CD4-positive, alpha-beta T cell treated with Interleukin-15 for 1 hour (primary cell): ENCODE results near the gene TGFBR2.

ENCODE experiments used
- DNase-seq: peaks from one replicate; pipeline ENCODE4 v3.0.0-alpha.2; 2020

Gene TGFBR2

GRCh38 chr3:30728143-30728542 is 121.7 kb downstream of the TGFBR2 start:
- DNase-seq, result no peak

- DNase-seq, result no peak
Observed at GRCh38 chr3:30729512-30729911, 123.1 kb downstream of the TGFBR2 start.

DNA sequence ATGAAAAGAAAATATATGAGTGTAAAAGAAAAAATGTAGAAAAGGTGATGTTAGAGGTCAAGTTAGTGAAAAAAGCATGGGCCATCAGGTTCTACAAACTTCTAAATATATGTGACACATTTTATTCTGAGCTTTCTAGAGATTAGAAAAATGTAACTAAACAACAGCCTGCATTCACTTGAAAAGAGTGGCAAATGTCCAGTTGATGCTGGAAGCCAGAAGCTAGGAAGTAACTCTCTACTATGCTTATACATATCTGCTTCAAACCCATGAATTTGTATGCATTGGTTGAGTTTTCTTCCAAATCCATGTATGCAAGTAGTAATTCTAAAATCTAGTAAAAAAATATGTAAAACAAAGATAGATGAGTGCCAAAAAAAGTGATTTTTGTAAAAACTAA is 123.5 kb downstream of the TGFBR2 start:
- no peak for DNase-seq

DNA sequence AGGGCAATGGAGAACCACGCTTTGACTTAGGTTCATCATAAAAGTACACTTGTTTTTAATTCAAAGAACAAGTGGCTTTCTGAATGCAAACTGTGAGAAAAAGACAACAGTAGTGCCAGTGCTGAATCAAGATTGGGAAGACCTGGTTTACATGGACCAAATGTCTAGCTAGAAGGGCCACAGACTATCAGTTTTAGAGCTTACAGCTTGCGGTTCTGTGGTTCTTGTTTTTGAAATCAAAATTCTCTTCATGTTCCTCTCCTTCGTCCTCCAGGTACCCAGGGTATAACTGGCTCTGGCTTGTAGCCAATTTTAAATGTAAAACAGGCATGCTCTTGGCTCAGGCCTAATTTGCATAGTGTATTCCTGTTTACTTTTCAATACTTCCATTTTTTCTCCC is 124.6 kb downstream of the TGFBR2 start:
- DNase-seq, result no peak

DNA sequence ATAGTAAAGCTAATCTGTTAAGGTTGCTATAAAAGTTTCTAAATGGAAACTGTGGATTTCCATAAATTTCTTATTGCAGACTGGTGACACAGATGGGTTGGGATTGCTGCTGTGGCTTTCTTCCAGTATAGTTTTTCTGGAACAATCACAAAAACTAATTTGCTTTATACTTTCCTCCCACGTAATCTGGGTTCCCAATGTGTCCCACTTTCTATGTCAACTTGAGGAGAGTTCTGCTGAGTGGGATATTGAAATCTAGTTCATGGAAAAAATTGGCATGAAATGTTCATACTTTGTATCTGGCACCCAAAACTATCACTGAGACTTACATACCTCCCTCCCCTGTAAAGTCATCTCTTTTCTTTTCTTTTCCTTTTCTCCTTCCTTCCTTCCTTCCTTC is 126.8 kb downstream of the TGFBR2 start:
- no peak for DNase-seq

DNA sequence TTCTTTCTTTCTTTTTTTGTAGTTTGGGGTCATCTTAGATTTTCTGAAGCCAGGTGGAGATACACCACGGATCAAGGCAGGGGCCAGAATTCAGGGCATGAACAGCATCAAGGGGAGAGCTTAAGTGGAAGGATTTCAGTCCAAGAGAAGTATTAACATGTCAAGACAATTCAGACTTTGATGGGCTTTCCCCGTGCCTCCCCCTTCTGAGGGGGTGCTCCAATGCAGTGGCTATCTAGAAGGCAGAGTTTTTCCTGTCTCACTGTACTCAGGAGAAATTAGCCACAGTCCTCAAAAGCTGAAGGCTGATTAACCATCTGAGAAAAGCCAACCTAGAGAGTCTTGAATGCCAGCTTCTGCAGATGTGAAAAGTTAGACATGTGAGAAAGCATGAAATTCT is 127.3 kb downstream of the TGFBR2 start:
- no peak for DNase-seq

- DNase-seq, result no peak
Observed at GRCh38 chr3:30737743-30738499, 131.5 kb downstream of the TGFBR2 start.

DNA sequence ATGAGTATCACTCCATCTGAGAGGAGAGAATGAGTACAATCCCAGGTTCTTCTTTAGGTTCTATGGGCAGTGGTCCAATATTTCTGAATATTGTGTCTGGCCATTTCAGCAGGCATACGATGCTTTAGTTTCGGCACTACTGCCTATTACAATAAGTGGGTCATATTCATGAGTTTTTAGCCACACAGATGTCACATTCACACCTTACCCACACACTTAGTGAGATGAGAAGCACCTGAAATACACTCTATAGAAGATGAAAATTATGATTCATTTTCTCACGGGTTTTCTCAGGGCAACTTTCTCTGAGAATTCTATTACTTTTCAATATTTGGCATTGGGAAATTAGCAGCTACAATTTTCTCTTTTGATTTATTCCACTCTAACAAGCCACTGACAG is 132.2 kb downstream of the TGFBR2 start:
- DNase-seq, result no peak

DNA sequence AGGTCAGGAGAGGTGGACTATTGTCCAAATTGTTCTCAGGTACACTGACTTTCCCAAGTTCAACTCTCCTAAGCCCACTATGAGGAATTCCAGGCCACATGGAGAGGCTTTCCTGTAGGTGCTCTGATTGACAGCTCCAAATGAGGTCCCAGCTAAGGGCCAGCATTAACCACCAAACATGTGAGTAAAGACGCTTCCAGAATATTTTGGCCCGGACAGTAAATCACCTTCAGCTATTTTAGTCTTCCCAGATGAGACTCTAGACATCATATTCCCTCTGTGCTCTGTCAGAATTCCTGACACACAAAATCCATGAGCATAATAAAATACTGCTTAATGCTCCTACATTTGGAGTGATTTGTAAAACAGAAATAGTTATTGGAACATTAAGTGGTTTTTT is 135.5 kb downstream of the TGFBR2 start:
- DNase-seq, result no peak

DNA sequence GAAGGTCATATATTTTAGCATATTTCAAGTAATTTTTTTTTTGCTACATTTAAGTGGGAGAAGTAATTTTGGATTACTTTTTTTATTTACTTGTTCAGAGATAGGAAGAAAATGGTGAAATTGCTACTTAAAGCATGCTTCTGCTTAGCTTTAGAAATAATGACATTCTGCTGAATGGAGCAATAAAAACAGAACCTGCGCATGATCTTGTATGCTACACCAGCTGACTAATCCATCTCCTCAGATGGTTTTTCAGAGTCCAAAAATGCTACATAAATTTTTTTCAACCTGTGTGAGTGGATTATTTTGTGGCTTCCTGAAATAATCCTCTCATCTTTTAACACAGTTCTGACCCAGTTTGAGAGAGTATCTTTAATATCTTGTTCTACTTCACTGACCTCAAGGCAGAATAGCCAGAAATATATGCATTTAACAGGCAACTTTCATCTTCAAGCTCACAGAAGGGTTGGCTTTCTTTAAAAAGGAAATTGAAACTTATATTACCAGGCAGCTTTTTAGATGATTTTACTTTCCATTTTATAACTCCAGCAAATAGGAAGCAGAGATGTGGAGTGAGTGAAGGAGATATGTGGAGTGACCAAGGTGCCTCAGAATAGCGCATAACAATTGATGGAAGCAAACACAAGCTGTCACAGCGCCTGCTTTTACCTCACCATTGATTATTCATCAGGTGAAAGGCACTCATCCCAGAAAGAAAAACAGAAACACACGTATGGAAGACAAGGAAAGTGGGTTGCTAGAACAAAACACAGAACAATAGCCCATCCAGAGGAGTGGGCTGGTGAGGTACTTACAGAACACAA is 136.6 kb downstream of the TGFBR2 start:
- DNase-seq, result no peak
